Measurements from ENCODE around the gene STAG2.

DNA sequence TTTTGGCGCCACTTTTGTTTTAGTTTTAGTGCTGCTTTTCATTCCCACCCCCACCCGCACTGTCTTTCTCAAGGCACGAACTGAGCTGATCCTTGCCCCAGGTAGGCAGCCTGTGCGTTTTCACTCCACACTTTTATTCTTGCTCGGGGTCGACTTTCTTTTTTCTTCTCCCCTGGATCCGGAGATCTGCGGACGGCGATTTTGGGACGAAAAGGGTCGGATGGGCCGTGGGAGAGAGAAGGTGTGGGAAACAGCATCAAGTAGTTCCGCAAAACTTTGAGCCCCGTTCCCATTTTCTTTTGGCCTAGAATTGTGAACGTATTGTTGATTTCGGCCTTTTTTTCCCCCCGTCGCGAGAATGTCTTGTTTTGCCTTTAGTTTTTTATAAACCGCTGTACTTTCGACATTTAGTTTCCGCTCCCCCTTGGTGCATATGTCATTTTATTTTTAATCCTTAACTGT, 531 bp downstream of the STAG2 start:
- TF ChIP-seq, protein P1, sequence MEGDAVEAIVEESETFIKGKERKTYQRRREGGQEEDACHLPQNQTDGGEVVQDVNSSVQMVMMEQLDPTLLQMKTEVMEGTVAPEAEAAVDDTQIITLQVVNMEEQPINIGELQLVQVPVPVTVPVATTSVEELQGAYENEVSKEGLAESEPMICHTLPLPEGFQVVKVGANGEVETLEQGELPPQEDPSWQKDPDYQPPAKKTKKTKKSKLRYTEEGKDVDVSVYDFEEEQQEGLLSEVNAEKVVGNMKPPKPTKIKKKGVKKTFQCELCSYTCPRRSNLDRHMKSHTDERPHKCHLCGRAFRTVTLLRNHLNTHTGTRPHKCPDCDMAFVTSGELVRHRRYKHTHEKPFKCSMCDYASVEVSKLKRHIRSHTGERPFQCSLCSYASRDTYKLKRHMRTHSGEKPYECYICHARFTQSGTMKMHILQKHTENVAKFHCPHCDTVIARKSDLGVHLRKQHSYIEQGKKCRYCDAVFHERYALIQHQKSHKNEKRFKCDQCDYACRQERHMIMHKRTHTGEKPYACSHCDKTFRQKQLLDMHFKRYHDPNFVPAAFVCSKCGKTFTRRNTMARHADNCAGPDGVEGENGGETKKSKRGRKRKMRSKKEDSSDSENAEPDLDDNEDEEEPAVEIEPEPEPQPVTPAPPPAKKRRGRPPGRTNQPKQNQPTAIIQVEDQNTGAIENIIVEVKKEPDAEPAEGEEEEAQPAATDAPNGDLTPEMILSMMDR (IDR thresholded peaks at IDR 0.05; ENCODE audit: low read depth, low read length) = no peak
- no peak for TF ChIP-seq EZH2phosphoT487 (IDR thresholded peaks at IDR 0.05; ENCODE audit: low read depth)
